GM13976 (cell line): ENCODE data around the gene AADACL4.

Experiments
- DNase-seq: peaks from one replicate; pipeline ENCODE4 v3.0.0; 2012; ENCODE audit warnings: low spot score
- in situ Hi-C: fragments of 300-500 bp; cut with MboI; formaldehyde crosslinking; loops from one replicate; pipeline ENCODE4 v1.12.0; 2022; ENCODE audit warnings: low sequenced_read_pairs, mixed read lengths, inconsistent platforms; ENCODE audit not compliant: unreplicated experiment
- TF ChIP-seq, protein P1 (sequence below): IDR thresholded peaks from 2 replicates; pipeline ENCODE4 v1.5.1; 2012; ENCODE audit warnings: borderline replicate concordance, mild to moderate bottlenecking; ENCODE audit not compliant: insufficient read depth; ENCODE audit errors: extremely low read depth, missing control alignments, control extremely low read depth

The AADACL4 gene

DNA sequence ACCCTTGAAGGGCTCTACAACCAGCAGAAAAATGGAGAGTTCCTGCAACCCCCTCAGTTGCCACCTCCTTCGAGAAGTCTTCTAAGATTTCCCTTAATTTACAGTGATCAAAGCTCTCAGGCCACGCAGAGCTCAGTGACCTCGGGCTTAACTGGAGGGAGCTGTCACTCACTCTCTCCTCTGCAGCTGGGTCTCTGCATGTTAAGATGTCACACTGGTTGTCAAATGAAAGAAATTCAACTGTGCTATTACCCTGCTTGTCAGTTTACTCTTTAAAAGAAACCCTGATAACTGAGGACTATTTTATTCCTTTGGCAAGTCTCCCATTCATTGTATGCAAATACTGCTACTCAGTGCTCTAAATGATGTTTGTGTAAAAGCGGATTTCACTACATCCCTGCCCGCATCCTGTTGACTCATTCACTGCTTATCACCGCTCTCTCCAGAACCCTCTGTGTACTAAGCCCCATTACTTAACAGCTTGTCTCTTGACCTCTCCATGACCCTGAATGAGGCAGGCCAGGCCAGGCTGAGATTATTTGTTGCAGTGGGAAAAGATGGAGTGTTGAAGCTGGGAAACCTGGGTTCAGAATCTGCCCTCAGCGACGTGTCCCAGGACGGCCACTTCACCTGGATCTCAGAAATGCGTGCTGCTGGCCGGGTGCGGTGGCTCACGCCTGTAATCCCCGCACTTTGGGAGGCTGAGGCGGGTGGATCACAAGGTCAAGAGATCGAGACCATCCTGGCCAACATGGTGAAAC lies 39.6 kb upstream of the AADACL4 start:
- DNase-seq, result no peak
- TF ChIP-seq, protein P1, sequence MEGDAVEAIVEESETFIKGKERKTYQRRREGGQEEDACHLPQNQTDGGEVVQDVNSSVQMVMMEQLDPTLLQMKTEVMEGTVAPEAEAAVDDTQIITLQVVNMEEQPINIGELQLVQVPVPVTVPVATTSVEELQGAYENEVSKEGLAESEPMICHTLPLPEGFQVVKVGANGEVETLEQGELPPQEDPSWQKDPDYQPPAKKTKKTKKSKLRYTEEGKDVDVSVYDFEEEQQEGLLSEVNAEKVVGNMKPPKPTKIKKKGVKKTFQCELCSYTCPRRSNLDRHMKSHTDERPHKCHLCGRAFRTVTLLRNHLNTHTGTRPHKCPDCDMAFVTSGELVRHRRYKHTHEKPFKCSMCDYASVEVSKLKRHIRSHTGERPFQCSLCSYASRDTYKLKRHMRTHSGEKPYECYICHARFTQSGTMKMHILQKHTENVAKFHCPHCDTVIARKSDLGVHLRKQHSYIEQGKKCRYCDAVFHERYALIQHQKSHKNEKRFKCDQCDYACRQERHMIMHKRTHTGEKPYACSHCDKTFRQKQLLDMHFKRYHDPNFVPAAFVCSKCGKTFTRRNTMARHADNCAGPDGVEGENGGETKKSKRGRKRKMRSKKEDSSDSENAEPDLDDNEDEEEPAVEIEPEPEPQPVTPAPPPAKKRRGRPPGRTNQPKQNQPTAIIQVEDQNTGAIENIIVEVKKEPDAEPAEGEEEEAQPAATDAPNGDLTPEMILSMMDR, result no peak
- in situ Hi-C loops, result loop anchor here (25.0 kb wide), 2 partner anchors 292 to 492 kb away; no protein-coding TSS in a partner anchor

DNA sequence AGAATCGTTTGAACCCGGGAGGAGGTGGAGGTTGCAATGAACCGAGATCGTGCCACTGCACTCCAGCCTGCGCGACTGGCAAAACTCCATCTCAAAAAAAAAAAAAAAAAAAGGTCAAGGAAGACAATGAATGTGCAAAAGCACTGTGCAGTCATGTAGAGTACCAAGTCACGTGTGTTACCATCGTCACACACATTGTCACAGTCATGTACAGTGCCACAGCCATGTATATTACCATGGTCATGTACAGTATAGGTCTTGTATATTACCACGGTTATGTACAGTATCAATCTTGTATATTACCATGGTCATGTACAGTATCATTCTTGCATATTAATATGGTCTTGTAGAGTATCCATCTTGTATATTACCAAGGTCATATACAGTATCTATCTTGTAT lies 38.9 kb upstream of the AADACL4 start:
- TF ChIP-seq, protein P1, result no peak
- in situ Hi-C loops, result loop anchor here (25.0 kb wide), 2 partner anchors 293 to 493 kb away; no protein-coding TSS in a partner anchor
- DNase-seq, result no peak

DNA sequence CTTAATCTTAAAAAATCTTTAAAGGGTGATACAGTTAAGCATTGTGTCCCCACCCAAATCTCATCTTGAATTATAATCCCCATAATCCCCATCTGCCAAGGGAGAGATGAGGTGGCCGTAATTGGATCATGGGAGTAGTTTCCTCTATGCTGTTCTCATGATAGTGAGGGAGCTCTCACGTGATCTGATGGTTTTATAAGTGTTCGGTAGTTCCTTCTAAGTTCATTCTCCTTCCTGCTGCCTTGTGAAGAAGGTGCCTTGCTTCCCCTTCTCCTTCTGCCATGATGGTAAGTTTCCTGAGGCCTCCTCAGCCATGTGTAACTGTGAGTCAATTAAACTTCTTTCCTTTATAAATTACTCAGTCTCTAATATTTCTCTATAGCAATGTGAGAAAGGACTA lies 36.6 kb upstream of the AADACL4 start:
- TF ChIP-seq, protein P1, result no peak
- in situ Hi-C loops, result loop anchor here (25.0 kb wide), 2 partner anchors 295 to 495 kb away; no protein-coding TSS in a partner anchor
- DNase-seq, result no peak

DNA sequence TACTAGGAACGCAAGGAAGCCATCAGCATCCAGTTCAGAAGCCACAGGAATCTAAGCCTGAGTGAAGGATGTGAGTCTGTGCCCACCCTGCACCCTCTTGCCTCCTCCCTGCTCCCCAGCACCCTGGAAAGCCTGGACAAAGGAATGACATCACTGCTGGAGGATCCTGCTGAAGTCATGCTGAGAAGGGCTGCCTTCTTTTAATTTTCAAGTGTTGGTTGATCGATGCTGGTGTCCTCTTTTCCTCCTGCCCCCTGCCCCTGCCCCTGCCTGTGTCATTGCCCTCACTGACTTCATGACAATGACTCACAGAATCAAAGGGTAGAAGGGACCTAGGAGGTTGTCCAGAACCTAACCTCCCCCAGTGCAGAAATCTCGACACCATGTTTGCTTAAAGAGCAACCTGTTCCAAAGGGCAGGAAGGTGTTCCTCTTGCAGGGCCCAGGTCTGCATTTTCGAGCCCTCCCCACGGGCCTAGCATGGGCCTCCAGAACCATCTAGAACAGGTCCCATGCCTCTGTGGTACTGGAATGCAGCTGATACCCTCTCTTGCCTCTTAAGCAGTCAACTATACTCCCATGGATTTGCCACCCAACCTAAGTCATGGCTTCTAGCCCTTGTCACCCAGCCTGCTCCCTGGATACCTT lies 35.5 kb upstream of the AADACL4 start:
- TF ChIP-seq, protein P1, result no peak
- no peak for DNase-seq
- in situ Hi-C loops, result loop anchor here (25.0 kb wide), 2 partner anchors 296 to 496 kb away; no protein-coding TSS in a partner anchor

DNA sequence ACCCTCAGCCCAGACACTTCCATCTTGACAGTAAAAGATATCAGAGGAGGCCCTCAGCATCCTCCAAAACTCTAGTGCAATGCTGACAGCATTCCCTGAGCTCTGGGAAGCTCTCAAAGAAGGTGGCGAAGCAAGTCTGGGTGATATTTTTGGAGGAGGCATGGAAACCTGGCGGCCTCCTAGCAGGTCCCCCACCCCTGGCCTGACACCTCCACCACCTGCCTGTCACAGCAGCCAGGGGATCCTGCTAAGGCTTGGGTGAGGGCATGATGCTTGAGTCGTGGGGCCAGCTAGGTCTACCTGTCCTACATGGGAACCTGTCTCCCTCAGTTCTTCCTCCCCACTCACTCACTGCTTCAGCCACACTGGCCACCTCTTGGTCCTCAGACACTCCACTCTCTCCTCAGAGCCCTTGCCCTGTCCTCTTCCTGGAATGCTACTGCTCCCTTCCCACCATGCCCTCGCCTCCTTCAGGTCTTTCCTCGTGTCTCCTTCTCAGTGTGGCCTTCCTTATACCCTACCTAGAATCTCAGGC lies 34.3 kb upstream of the AADACL4 start:
- TF ChIP-seq, protein P1, result no peak
- no peak for DNase-seq
- in situ Hi-C loops, result loop anchor here (25.0 kb wide), 2 partner anchors 297 to 497 kb away; no protein-coding TSS in a partner anchor

DNA sequence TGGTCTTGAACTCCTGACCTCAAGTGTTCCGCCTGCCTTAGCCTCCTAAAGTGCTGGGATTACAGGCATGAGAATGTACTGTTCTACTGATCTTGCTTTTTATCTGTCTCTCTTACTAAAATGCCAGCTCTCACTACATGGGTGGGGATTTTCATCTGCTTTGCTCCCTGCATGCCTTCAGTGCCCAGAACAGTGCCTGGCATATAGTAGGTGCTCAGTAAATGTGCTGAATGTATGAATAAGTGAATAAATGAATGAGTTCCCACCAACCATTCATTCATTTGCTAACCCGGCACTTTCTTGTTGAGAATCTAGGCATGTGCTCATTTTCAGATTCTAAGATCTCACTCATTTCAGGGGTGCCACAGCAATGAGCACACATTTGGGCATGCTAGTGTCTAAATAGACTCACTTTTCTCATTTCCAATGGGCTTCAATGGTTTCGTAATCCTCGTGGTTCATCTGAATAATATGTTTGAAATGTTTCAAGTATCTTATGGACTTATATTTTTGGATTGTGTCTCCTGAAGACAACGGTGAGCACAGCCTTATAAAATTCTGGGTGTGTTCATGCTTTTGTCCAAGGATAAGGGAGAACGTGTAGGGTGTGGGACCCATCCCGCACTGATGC lies 33.5 kb upstream of the AADACL4 start:
- no peak for DNase-seq
- in situ Hi-C loops, result loop anchor here (25.0 kb wide), 2 partner anchors 298 to 498 kb away; no protein-coding TSS in a partner anchor
- TF ChIP-seq, protein P1, result no peak
